ENCODE data around the gene ADSS1.
"Not testable (repeated sequence)": the region's sequence is repeated elsewhere in the genome, so short reads cannot be mapped to it uniquely, and the experiment has no call there.

ADSS1 gene

DNA sequence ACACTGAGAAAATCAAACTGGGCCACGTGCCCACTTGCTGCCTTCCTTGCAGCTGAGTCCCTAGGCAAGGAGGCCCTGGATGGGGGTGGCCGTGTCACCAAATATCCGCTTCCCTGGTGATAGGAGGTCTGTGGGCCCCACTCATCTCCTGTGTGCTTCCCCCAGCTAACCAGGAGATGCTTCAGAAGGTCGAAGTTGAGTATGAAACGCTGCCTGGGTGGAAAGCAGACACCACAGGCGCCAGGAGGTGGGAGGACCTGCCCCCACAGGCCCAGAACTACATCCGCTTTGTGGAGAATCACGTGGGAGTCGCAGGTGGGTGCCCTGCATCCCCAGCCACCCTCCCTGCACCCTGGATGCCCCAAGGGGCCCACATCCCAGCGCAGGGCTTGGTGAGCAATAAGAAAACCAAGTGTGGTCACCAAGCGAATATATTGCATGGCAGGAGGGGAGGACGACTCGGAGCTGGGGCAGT is 22.1 kb downstream of the ADSS1 start:
- H3K4me3 ChIP-seq (ENCODE audit: low read depth, low read length) = no peak overlapping the region

DNA sequence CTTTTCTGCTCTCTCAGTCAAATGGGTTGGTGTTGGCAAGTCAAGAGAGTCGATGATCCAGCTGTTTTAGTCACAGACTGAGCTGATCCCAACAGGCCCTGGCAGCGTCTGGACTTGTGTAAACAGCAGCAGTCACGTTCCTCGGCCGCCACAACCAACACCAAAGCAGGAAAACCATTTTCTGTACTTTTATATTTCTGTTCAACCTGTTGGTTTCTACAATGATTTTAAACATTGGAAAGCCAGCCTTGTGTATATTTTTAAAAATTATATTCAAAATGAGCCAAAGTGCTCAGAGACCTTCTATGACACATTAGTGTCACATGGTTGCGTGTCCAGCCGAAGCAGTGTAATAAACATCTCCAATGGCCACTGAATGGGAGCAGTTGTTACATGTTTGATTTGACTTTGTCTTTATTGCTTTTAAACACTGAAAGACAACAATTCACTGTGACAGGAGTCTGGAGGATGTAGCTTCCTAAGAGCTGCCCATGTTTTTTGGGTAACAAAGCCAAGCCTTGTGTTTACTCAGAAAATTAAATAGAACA is 23.0 kb downstream of the ADSS1 start:
- no peak overlapping the region for H3K4me3 ChIP-seq (ENCODE audit: low read depth, low read length)

- H3K4me3 ChIP-seq (ENCODE audit: low read depth, low read length) = no peak overlapping the region
Observed at GRCh38 chr14:104747876-104748275, 23.8 kb downstream of the ADSS1 start.

- H3K4me3 ChIP-seq (ENCODE audit: low read depth, low read length) = no peak overlapping the region
Observed at GRCh38 chr14:104749111-104749649, 25.2 kb downstream of the ADSS1 start.

- H3K4me3 ChIP-seq (ENCODE audit: low read depth, low read length) = no peak overlapping the region
Observed at GRCh38 chr14:104750056-104750752, 26.2 kb downstream of the ADSS1 start.

- H3K4me3 ChIP-seq (ENCODE audit: low read depth, low read length) = not testable (repeated sequence)
Observed at GRCh38 chr14:104750753-104751057, 26.7 kb downstream of the ADSS1 start.

DNA sequence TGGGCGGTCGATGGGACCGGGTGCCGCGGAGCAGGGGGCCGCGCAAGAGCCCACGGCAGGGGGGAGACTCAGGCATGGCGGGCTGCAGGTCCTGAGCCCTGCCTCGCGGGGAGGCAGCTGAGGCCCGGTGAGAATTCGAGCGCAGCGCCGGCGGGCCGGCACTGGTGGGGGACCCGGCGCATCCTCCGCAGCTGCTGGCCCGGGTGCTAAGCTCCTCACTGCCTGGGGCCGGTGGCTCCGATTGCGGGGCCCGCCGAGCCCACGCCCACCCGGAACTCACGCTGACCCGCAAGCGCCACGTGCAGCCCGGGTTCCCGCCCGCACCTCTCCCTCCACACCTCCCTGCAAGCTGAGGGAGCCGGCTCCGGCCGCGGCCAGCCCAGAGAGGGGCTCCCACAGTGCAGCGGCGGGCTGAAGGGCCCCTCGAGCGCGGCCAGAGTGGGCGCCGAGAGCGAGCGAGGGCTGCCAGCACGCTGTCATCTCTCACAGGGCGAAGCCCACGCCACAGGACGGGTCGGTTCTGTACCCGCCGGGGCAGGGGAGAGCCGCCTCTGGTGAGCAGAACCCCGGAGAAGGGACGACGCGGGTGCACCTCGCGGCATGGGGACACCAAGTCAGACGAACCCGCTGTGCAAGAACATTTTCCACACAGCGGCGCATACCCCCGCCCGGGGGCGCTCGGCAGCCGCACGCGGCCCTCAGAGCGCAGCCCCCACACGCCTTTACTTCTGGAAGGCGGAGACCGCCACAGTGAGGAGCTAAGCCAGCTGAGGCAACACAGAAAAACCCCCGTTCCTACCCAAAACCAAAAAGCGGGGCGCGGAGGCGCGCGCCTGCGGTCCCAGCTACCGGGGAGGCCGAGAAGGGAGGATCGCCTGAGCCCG is 27.8 kb downstream of the ADSS1 start:
- no peak overlapping the region for H3K4me3 ChIP-seq (ENCODE audit: low read depth, low read length)

GRCh38 chr14:104752423-104752734 is 28.4 kb downstream of the ADSS1 start:
- no peak overlapping the region for H3K4me3 ChIP-seq (ENCODE audit: low read depth, low read length)

DNA sequence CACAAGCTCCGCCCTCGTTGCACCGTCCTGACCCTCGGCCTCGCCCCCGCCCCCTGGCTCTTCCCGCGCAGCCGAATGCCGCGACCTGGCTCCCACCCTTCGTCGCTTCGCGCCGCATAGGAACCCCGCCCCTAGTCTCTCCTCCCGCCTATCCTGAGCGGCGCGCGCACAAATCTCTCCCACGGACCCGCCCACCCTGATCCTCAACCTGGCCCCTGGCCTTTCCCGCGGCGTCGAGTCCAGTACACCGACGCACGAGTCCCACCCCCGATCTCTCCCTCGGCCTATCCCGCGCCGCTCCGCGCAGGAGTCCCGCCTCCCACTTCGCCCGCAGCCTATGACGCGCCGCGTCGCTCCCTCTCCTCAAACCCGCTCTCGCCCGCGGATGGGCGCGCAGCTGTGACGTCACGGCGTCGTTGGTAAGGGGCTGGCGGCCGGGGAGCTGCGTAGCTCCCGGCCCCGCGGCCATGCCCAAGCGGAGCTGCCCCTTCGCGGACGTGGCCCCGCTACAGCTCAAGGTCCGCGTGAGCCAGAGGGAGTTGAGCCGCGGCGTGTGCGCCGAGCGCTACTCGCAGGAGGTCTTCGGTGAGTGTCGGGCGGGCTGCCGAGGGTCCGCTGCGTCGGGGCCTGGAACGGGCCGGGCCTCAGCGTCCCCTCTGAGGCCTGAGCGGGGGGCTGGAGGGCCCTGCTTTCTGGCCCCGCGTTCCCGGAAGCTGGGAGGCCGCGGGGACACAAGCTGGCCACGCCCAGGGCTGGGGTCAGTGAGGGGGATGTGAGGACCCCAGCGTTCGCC is 28.9 kb downstream of the ADSS1 start, which contains the start of gene SIVA1:
Gene SIVA1 (plus strand): TSS at position 413 of the 793 bp plus-strand sequence. CDS start 55 bp downstream, at position 468.
- H3K4me3 ChIP-seq (ENCODE audit: low read depth, low read length) = peak within 1 kb of the TSS; percentile 94

GRCh38 chr14:104753528-104754212 is 29.6 kb downstream of the ADSS1 start:
- H3K4me3 ChIP-seq (ENCODE audit: low read depth, low read length) = peak overlapping the region; percentile 94

DNA sequence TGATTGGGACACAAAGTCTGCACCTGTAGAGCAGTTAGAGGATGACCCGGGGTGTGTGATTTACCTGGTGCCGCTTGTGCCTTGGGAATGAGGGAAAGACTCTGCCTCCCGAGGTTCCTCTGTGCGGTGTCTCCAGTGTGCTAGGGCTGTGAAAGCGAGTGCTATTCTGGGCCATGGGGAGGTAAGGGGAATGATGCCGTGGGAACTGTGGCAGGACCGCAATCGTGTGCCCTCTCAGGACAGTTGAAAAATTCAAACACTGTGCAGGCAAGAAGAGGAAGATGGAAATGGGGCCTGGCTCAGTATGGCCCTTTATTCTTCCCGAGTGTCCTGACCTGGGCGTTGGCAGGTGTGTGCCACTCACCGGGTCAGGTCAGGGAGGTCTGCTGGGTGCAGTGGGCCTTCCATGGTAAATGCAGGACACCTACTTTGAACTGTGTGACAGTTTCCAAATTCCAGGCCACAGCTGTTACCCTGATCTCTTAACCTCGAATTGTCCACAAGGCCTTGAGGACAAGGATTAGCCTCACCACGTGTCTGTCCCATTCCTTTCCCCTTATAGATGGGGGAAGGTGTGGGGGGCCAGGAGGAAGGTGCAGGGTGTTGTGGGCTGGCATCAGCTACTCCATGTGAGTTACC is 30.3 kb downstream of the ADSS1 start:
- peak overlapping the region; percentile 94 for H3K4me3 ChIP-seq (ENCODE audit: low read depth, low read length)

GRCh38 chr14:104755621-104756020 is 31.6 kb downstream of the ADSS1 start:
- H3K4me3 ChIP-seq (ENCODE audit: low read depth, low read length) = no peak overlapping the region

DNA sequence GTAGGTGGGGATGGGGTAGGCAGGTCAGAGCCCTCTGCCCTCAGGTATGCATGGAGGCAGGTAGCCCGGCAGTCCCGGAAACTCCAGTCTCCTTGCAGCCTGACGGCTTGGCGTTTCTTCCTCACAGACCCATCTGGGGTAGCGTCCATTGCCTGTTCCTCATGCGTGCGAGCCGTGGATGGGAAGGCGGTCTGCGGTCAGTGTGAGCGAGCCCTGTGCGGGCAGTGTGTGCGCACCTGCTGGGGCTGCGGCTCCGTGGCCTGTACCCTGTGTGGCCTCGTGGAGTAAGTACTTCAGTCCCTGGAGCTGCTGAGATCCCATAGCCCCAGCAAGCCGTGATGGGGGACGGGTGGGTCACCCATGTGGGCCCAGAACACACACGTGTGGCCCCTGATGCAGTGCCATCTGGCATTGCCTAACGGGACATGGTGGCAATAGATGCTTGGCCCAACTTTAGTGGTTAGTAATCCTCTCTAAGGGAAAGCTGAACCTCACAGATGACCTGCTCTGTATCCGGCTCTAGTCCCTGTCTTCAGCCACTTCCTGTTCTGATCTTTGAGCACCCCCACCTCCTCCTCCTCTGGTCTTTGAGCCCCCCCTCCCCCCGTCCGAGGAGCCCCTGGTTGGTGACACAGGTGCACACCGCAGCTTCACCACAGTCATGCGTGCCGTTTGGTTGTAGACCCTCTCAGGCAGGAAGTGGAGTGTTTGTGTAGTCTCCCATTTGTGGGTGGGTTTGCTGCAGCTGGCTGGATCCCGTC is 32.6 kb downstream of the ADSS1 start:
- H3K4me3 ChIP-seq (ENCODE audit: low read depth, low read length) = no peak overlapping the region

DNA sequence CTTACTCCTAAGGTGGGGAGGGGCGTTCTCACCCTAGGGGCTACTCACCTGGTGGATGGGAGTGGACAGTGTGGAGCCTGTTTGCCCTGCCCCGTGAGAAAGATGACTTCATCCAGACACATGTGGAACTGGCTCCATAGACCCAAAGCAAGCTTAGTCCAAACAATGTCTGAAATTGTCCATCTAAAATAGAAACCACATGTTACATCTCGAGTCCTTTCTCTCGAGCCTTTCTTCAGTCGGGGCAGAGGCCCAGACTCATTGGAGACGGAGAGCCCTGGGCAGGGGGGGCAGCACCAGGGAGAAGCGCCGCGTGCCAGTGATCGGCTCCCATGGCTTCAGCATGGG is 33.2 kb downstream of the ADSS1 start:
- no peak overlapping the region for H3K4me3 ChIP-seq (ENCODE audit: low read depth, low read length)

GRCh38 chr14:104757681-104758392 is 33.8 kb downstream of the ADSS1 start:
- H3K4me3 ChIP-seq (ENCODE audit: low read depth, low read length) = no peak overlapping the region

- H3K4me3 ChIP-seq (ENCODE audit: low read depth, low read length) = no peak overlapping the region
Observed at GRCh38 chr14:104758981-104759969, 35.2 kb downstream of the ADSS1 start.

GRCh38 chr14:104765517-104765916 is 41.5 kb downstream of the ADSS1 start:
- no peak overlapping the region for H3K4me3 ChIP-seq (ENCODE audit: low read depth, low read length)

Data from iPS-11a (cell line).